ENCODE measurements around the gene ZFYVE1.
"Not testable (repeated sequence)": the region's sequence is repeated elsewhere in the genome, so short reads cannot be mapped to it uniquely, and the experiment has no call there.

ZFYVE1 gene, protein sequence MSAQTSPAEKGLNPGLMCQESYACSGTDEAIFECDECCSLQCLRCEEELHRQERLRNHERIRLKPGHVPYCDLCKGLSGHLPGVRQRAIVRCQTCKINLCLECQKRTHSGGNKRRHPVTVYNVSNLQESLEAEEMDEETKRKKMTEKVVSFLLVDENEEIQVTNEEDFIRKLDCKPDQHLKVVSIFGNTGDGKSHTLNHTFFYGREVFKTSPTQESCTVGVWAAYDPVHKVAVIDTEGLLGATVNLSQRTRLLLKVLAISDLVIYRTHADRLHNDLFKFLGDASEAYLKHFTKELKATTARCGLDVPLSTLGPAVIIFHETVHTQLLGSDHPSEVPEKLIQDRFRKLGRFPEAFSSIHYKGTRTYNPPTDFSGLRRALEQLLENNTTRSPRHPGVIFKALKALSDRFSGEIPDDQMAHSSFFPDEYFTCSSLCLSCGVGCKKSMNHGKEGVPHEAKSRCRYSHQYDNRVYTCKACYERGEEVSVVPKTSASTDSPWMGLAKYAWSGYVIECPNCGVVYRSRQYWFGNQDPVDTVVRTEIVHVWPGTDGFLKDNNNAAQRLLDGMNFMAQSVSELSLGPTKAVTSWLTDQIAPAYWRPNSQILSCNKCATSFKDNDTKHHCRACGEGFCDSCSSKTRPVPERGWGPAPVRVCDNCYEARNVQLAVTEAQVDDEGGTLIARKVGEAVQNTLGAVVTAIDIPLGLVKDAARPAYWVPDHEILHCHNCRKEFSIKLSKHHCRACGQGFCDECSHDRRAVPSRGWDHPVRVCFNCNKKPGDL

DNA sequence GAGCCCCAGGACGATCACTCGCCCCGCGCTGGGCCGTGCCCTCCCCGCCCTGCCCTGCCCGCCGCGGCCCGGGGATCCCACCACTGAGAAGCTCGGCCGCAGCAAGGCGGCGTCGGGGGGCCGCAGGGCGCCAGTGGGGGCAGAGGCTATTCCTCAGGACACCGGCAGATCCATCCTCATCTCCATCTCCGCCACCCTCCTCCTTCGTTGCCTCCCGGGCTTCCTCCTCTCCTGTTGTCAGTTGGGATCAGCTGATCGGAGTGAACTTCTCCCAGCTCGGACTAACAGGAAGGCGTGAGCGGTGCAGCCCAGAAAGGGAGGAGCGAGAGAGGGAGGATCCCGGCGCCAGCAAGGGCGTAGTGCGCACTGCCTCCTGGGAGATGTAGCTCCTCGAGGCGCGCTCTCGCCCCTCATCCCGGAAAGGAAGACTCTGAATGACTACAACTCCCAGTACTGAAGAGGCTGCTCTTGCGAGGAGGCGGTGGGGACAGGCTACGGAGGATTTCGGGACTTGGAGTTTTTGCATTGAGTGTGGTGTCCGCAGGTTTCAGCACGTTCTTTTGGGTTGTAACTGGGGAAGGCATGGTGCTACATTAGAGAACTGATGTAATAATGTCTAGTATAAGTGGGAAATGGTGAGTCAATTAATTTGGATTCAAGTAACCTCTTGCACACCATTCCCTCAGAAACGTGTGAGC lies at the start of gene ZFYVE1:
Gene ZFYVE1 (minus strand): TSS at position 262 of the 698 bp plus-strand sequence. CDS start 2,598 bp downstream, outside the sequence.
- DNase-seq (ENCODE audit: low spot score) = peak; percentile 97

DNA sequence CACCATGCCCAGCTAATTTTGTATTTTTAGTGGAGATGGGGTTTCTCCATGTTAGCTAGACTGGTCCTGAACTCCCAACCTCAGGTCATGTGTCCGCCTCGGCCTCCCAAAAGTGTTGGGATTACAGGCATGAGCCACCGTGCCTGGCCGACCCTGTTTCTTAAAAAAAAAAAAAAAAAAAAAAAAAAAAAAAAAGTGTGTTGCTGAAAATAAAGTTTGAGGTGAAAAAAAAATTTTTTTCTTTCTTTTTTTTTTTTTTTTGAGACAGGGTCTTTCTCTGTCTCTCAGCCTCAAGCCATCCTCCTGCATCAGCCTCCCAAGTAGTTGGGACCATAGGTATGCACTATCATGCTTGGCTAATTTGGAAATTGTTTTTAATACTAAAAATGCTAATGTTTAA lies 42.7 kb upstream of the ZFYVE1 start:
- DNase-seq (ENCODE audit: low spot score) = no peak

DNA sequence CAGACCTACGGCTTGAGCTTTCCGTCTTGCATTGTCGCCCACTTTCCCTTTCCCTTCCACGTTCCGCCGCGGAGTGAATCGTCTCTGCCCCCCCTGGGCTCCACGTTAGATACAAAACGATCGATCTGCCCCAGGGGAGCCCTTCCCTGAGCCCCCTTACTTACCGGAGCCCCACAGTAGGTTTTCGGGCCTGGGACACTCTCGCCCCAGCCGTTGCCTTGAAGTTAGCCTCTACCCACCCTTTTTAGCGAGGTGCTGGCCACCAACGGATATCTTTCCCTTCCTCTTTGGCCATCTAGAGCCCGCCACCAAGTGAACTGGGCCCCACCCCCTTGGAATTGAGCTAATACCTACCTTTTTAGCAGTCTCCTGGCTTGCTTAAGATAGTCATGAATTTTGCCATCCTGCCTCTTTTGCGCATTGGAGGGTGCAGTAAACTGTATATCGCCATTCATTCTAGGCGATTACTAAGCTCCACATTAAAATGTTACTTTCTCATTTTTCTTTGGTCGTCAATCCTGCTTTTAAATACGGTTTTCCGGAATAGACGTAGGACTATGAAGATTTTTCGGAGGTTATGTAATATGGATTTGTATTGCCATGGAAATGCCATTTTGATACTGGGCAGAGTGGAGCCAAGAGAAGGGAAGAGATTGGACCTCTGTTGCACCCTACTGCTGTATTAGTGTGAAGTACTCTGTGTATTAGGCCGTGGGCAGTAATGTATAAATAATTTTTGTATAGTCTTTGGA lies 32.2 kb upstream of the ZFYVE1 start:
- DNase-seq (ENCODE audit: low spot score) = peak; percentile 17

DNA sequence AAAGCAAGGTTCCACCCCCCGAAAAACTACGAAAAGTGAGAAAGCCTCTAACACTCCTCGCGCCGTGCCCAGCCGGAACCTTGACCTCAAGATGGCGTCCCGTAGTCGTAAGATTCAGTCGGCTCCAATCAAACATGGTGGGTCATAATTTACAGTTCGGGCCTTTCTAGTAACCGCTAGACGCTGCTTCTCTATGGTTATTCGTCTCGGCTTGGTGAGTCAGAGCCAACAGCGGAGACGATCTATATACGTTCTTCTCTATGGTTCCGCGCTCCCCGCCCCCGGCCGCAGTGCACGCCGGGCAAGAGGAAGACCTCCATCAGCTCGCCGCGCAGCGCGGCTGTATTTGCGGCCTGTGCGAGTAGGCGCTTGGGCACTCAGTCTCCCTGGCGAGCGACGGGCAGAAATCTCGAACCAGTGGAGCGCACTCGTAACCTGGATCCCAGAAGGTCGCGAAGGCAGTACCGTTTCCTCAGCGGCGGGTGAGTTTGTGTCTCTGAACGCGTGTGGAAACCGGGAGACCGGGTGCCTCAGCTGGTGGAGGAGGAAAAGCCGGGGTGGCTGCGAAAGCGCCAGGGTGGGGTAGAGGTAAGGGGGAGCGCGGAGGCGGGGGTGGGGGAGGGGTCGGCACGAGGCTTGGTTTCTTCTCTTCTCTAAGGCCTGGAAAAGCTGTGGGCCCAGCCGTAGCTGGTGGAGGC lies 31.5 kb upstream of the ZFYVE1 start, which contains the start of gene RBM25:
Gene RBM25 (plus strand): TSS at position 311 of the 698 bp plus-strand sequence. CDS start 13,108 bp downstream, outside the sequence.
- peak; percentile 97 for DNase-seq (ENCODE audit: low spot score)

DNA sequence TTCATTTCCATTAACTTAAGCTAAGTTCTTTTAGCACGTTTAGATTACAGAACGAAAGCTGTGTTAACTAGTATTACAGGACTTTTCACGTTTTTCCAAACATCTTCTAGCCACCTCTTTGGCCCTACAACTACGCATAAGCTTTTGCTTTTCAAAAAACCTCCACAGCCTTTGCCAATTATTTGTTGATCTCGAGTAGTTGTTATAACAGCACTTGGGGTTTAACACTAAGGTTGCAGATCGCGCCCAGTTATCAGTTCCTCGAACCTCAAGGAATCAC lies 31.0 kb upstream of the ZFYVE1 start:
- no peak for DNase-seq (ENCODE audit: low spot score)

DNA sequence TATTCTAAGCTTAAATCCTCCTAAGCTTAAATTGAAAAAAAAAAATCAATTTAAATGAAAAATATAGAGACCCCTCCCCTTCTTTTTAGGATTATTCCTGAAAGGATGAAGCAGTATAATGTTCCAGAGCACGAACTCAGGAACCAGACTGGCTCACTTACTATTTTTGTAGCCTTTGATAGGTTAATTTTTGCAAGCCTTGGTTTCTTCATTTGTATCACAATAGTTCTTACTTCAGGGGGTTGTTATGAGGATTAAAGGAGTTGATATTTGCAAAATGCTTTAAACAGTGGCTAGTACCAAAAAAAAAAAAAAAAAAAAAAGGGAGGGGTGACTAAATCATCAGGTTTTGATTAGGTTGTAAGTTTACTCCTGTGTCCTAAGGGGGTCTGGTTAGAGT lies 28.3 kb upstream of the ZFYVE1 start:
- no peak for DNase-seq (ENCODE audit: low spot score)

DNA sequence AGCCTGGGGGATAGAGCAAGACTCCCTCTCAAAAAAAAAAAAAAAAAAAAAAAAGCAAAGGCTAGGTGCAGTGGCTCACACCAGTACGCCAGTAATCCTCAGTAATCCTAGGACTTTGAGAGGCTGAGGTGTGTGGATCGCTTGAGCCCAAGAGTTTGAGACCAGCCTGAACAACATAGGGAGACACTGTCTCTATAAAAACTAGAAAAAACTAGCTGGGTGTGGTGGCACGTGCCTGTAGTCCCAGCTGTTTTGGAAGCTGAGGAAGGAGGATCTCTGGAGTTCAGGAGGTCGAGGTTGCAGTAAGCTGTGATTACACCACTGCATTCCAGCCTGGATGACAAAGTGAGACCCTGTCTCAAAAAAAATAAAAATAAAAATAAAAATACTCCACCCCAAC lies 22.5 kb upstream of the ZFYVE1 start:
- no peak for DNase-seq (ENCODE audit: low spot score)

DNA sequence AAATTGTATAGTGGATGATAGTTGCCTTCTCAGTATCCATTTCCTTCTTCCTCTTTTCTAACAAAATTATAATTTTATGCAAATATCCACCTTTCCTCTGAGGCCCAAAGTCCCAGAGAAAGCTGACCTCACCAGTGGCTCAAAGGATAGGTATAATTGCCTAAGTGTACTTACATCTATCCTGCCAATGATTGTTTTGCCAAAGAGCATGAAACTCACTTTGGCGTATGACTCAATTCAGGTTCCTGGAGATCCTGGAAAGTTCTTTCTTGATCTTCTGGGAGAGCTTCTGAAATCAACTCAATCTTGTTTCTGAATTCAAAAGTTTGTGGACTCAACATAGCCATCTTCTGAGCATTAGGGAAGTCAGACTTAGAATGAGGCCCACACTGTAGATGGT lies 20.9 kb upstream of the ZFYVE1 start:
- DNase-seq (ENCODE audit: low spot score) = no peak

DNA sequence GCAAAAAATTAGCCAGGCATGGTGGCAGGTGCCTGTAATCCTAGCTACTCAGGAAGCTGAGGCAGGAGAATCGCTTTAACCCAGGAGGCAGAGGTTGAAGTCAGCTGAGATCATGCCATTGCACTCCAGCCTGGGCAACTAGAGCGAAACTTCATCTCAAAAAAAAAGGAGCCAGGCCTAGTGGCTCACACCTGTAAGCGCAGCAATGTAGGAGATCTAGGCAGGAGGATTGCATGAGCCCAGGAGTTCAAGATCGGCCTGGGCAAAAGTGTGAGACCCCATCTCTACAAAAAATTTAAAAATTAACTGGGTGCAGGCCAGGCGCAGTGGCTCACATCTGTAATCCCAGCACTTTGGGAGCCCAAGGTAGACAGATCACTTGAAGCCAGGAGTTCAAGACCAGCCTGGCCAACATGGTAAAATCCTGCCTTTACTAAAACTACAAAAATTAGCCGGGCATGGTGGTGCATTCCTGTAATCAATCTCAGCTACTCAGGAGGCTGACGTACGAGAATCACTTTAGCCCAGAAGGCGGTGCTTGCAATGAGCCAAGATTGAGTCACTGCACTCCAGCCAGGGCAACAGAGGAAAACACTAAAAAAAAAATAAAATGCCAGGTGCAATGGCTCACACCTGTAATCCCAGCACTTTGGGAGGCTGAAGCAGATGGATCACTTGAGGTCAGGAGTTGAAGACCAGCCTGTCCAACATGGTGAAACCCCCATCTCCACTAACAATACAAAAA lies 10.0 kb upstream of the ZFYVE1 start:
- not testable (repeated sequence) for DNase-seq (ENCODE audit: low spot score)

DNA sequence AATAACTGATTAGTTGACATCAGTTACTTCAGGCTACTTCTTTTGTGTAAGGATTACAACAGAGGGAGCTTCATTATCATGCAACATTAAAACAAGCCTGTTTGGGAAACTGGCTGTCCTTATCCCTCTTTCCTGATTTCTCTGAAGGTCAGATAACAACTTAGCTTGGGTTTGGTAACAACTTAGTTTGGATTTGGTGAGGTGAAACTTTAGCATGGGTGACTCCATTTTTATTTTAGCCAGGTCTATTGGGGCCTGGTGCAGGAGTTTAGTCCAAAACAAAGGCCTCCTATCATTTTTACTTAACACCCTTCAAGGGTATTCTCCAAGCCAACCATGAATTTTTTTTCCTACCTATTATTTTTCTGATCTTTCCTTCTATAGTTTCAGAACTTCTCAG lies 1.1 kb upstream of the ZFYVE1 start:
- no peak for DNase-seq (ENCODE audit: low spot score)

DNA sequence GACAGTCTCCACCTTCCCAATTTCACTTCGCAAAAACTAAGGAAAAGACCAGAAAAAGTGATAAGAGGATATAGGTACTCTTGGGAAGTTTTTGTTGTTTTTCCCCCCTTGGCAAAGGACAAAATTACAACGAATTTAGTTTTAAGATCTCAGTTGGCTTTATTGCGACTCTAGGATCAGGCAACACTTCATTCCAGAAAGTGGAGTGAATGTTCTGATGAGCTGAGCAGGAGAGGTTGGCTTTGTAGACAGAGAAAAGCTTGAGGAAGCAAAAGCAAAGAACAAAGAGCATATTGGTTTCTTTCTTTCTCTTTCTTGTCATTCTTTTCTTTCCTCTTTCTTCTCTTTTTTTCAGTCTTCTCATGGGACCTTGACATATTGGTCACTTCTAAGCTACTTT lies 640 bp upstream of the ZFYVE1 start:
- no peak for DNase-seq (ENCODE audit: low spot score)

DNA sequence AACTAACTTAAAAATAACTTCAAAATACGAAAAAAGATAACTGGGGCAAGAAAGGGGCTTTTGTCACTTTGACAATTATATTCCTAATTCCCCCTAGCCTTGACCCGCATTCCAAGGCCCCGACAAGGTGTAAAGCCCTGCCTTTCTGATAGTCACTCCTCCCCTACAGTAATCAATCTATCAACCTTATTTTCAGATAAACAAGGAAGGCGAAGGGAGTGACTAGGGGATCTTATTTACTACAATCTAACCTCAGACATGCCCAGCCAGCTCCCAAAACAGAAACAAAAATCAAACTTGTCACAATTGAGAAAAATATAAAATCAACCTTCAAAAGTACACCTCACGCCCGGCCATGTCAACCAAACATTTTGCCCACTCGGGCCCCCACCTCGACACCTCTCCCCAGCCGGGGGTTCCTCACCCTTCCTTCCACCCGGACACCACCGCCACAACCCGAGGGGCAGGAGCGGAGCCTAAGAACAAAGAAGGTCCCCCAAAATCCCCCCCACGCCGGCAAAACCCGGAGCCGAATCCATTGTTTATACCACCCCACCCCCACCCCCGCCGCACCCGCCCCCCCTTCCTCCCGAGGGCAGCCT lies 562 bp downstream of the ZFYVE1 start:
- DNase-seq (ENCODE audit: low spot score) = no peak

DNA sequence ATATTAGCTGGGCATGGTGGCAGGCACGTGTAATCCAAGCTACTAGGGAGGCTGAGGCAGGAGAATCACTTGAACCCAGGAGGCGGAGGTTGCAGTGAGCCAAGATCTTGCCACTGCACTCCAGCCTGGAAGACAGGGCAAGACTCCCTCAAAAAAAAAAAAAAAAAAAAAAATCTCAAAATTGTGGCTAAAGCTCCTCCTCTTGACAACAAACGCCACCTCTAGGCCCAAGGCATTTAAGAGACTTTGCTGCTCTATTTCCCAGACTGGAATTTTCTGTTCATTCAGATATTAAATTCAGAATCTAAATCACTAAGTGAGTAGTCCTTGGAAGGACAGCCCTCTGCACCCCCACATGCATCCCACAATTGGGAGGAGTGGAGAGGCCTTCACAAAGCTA lies 1.4 kb downstream of the ZFYVE1 start:
- no peak for DNase-seq (ENCODE audit: low spot score)

DNA sequence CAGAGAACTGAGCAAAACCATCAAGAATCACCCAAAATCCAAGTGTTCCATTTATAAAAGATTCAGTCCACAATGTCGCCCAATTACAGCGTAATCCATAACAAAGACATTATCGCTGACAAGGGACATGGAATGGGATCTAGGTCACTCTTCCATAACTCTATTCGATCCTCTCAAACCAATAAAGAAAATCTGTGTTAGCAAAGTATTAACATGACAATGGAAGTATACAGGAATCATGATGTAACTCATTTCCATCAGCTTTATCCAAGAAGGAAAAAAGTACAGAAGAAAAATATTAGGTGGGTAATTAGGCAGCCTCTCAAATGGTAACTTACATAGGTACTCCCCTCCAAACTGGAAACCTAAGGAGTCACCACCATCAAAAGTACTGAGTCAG lies 4.9 kb downstream of the ZFYVE1 start:
- no peak for DNase-seq (ENCODE audit: low spot score)

DNA sequence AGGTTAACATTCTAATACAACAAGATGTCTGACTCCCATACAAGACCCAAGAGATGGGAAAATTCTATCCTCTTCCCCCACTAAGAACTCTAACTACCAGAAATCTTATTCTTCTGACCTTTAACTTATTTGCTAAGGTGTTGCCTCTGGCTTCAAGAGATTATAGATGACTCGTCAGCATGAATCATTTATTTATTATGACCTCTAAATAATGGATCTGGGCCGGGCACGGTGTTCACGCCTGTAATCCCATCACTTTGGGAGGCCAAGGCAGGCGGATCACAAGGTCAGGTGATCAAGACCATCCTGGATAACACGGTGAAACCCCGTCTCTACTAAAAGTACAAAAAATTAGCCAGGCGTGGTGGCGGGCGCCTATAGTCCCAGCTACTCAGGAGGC lies 10.9 kb downstream of the ZFYVE1 start:
- DNase-seq (ENCODE audit: low spot score) = not testable (repeated sequence)

DNA sequence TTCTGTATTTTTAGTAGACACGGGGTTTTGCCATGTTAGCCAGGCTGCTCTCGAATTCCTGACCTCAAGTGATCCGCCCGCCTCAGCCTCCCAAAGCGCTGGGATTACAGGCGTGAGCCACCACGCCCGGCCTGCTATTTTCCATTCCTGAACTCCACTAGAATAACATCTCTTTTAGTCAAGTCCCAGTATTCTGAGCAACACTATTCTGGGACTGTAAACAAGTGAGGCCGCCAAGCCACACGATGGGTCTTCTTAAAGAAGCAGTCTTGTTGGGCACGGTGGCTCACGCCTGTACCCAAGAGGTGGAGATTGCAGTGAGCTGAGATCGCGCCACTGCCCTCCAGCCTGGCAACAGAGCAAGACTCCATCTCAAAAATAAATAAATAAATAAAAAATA lies 11.4 kb downstream of the ZFYVE1 start:
- not testable (repeated sequence) for DNase-seq (ENCODE audit: low spot score)

DNA sequence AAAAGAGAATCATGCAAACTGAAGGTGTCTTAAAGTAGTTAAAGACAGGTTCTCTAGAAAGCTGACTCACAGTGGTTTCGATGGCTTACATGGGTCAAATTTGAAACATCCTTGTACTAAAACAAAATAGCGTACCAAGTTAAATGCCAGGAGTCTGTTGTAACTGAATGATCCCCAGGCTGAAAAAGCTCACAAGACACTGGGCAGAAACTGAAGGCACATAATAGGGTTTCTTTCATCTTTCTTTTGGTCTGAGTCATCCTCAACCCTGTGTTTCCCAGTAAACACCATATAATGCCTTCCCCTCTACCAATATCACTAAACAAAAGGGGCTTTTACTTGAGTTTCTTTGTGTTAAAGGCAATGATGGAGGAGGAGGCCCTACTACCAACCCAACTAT lies 12.8 kb downstream of the ZFYVE1 start:
- DNase-seq (ENCODE audit: low spot score) = peak; percentile 81

DNA sequence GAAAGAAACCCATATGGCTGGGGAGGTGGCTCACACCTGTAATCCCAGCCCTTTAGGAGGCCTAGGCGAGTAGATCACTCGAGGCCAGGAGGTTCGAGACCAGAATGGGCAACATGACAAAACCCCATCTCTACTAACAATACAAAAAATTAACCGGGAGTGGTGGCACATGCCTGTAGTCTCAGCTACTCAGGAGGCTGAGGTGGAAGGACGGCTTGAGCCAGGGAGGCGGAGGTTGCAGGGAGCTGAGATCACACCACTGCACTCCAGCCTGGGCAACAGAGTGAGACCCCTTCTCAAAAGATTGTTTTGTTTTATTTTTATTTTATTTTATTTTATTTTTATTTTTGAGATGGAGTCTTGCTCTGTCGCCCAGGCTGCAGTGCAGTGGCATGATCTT lies 15.7 kb downstream of the ZFYVE1 start:
- not testable (repeated sequence) for DNase-seq (ENCODE audit: low spot score)

DNA sequence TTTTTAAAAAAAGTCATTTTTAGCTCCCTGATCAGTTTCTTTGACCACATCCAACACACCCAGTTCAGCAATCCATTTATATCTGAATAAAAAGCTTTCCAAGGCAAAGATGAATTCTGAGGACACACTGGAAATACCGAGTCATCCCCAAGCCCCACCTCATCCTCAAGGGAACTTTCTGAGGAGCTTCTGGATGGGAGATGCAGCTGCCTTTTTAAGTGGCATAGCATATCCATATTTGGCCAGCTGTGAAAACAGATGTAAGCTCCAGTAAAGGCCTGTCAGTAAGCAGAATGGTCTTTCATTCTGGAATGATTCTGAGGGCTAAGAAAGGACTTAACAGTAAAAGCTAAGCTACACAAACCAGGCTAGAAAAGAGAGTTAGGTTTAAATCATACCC lies 18.4 kb downstream of the ZFYVE1 start:
- DNase-seq (ENCODE audit: low spot score) = no peak

DNA sequence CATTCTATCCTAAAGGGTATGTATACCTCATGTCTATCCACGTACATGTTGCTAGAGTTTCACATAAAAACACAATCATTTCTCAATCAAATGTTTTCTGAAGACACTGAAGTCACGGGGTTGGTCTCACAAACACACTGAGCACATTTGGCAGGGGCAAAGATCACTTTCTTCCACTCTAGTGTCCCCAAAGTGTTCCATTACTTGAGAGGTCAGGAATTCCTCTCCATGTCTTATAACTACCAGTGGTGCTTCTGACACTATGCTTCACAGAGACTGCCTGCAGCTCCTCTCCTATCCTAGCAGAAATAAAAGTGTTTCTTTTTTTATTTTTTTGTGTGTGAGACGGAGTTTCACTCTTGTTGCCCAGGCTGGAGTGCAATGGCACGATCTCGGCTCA lies 19.1 kb downstream of the ZFYVE1 start:
- DNase-seq (ENCODE audit: low spot score) = no peak
